ENCODE data around the gene CORIN.

- no peak for TF ChIP-seq CTCF (IDR thresholded peaks at IDR 0.05)
- no peak for TF ChIP-seq POLR2A (IDR thresholded peaks at IDR 0.05)
These were observed 191.5 kb downstream of the CORIN start for GRCh38 chr4:47646372-47646771.
